ENCODE results near the gene TBC1D1.

The TBC1D1 gene

GRCh38 chr4:38150766-38151165 is 259.9 kb downstream of the TBC1D1 start:
- no peak for TF ChIP-seq CTCF (IDR thresholded peaks at IDR 0.05; ENCODE audit: insufficient read depth, low read depth, low read length, missing control alignments)
- H3K4me3 ChIP-seq (ENCODE audit: low read length), result no peak overlapping the region
- DNase-seq (ENCODE audit: low read depth), result no peak

GRCh38 chr4:38151873-38152272 is 261.0 kb downstream of the TBC1D1 start:
- TF ChIP-seq CTCF (IDR thresholded peaks at IDR 0.05; ENCODE audit: insufficient read depth, low read depth, low read length, missing control alignments), result no peak
- DNase-seq (ENCODE audit: low read depth), result no peak

GRCh38 chr4:38152305-38152704 is 261.4 kb downstream of the TBC1D1 start:
- H3K4me3 ChIP-seq (ENCODE audit: low read length), result no peak overlapping the region
- no peak for DNase-seq (ENCODE audit: low read depth)
- no peak for TF ChIP-seq CTCF (IDR thresholded peaks at IDR 0.05; ENCODE audit: insufficient read depth, low read depth, low read length, missing control alignments)

More at GRCh38 chr4:38151873-38152272, 261.0 kb downstream of the TBC1D1 start:
- no peak overlapping the region for H3K4me3 ChIP-seq (ENCODE audit: low read length)

- no peak for DNase-seq (ENCODE audit: low read depth)
- TF ChIP-seq CTCF (IDR thresholded peaks at IDR 0.05; ENCODE audit: insufficient read depth, low read depth, low read length, missing control alignments), result no peak
Measured at GRCh38 chr4:38152721-38153386, 262.0 kb downstream of the TBC1D1 start.

GRCh38 chr4:38153387-38153760 is 262.5 kb downstream of the TBC1D1 start:
- DNase-seq (ENCODE audit: low read depth), result no peak
- TF ChIP-seq CTCF (IDR thresholded peaks at IDR 0.05; ENCODE audit: insufficient read depth, low read depth, low read length, missing control alignments), result no peak
- H3K4me3 ChIP-seq (ENCODE audit: low read length), result no peak overlapping the region

More at GRCh38 chr4:38152721-38153386, 262.0 kb downstream of the TBC1D1 start:
- H3K4me3 ChIP-seq (ENCODE audit: low read length), result no peak overlapping the region

- H3K4me3 ChIP-seq (ENCODE audit: low read length), result no peak overlapping the region
- no peak for TF ChIP-seq CTCF (IDR thresholded peaks at IDR 0.05; ENCODE audit: insufficient read depth, low read depth, low read length, missing control alignments)
- no peak for DNase-seq (ENCODE audit: low read depth)
Measured at GRCh38 chr4:38154252-38154651, 263.4 kb downstream of the TBC1D1 start.
